Raji (cell line): Measurements from ENCODE around the gene DHX58.

Experiments used
- POLR2A ChIP-seq: IDR thresholded peaks from 2 replicates; pipeline ENCODE4 v1.6.1; 2011; ENCODE audit warnings: low read depth, low read length, control low read depth; ENCODE audit not compliant: insufficient read depth

DHX58 gene

DNA sequence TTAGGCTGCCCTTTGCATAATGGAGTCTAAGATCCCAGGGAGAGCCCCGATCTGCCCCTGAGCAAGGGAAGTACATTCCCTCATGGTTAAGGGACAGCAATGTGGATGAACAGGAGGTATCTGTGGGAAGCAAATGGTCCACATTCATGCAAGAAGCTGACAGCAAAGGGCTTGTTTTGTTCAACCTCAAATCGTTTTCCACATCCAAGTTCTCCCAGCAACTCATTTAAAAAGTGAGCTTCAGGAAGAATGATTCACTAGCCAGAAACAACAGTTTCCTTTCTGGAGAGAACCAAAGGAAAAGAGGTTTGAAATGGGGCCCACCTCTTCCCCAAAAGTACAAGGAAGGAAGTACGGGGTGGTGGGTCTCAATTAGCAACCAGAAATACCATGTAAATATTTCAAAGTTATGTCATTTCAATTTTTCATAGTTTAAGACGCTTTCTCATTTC lies 19.5 kb upstream of the DHX58 start:
- TF ChIP-seq POLR2A: no peak

DNA sequence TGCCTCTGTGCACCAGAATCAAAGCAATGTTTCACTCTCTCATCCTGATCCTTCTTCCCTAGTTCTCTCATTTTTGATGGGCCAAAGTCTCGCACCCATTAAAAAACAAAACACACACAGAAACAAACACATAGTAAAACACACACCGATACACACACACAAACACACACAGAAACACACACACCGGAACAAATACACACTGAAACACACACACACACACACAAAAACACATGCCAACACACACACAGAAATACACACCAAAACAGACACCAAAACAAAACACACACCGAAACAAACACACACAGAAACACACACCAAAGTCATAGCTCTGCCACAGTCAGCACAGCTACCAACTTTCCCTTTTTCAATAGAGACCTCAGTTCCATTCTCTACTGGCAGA lies 18.7 kb upstream of the DHX58 start:
- TF ChIP-seq POLR2A: no peak

- no peak for TF ChIP-seq POLR2A
Observed at GRCh38 chr17:42130310-42130936, 17.9 kb upstream of the DHX58 start.

GRCh38 chr17:42129109-42129837 lies 16.8 kb upstream of the DHX58 start:
- TF ChIP-seq POLR2A: no peak

DNA sequence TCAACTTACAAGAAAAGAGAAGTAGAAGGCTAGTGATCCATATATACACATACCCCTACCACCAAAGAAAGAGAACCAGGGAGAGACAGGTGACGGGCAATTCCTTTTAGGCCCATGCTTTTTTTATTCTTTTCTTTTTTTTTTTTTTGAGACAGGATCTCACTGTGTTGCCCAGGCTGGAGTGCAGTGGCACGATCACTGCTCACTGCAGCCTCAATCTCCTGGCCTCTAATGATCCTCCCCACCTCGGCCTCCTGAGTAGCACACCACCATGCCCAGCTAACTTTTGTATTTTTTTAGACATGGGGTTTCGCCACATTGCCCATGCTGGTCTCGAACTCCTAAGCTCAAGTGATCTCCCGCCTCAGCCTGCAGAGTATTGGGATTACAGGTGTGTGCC lies 14.9 kb upstream of the DHX58 start:
- no peak for TF ChIP-seq POLR2A

DNA sequence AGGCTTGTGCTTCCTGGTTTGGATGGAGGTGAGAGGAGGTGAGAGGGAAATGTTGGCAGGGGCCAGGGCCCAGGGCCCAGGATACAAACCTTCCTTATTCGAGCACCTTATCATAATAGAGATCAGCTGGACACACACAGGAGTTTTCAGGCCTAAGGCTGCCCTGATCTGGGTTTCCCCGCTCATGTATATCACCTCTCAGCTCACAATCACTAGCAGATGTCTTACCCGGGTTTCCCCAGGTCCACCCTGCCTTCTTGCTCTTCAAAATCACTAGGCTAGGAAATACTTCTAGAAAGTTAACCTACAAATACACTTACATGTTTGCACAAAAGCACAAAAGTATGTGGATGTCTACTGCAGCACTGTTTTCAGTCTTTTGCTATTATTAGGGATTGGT lies 14.3 kb upstream of the DHX58 start:
- no peak for TF ChIP-seq POLR2A

DNA sequence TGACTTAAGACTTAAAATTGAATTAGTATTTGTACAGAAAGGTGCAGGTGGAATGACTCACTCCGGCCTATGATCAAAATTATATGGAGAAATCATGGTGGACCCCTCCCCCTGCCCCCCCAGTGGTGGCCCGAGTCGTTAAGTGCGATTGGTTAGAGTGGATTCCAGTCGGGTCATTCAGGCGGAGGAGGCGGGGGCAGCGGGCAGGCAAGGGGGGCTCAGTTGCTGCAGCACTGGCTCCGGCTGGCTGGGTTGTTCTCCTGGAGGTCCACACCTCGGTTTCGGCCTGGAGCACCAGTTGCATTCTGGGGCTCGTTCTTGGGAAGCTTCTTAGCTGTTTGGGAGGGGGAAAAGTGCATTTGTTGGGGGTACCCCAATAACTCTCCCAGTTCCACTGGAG lies 13.1 kb upstream of the DHX58 start:
- no peak for TF ChIP-seq POLR2A

DNA sequence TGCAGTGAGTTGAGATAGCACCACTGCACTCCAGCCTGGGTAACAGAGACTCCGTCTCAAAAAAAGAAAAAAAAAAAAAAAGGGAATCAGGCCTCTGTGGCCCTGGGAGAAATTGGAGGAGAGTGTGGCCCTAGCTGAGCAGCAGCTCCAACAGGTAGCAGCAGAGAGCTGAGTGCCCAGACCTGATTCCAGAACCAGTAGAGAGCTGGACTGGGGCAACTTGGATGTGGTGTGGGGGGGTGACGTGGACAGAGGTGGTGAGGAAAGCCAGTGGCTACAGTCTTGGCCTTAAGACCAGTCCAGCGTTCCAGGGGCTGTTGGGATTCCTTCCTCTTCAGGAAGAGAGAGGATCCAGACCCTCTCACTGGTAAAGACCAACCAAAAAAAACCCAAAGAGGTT lies 11.7 kb upstream of the DHX58 start:
- no peak for TF ChIP-seq POLR2A

- TF ChIP-seq POLR2A: no peak
Observed at GRCh38 chr17:42122371-42123303, 10.1 kb upstream of the DHX58 start, which contains the start of gene HSPB9. Gene HSPB9, plus strand, starts transcription at chr17:42122804. Its CDS starts 47 bp downstream, at chr17:42122851.

GRCh38 chr17:42120770-42121769 lies 8.6 kb upstream of the DHX58 start, which contains the start of gene KAT2A:
Gene KAT2A, minus strand, starts transcription at chr17:42121367. Its CDS starts 63 bp downstream, at chr17:42121304.
- peak; percentile 87 for TF ChIP-seq POLR2A

- TF ChIP-seq POLR2A: no peak
Observed at GRCh38 chr17:42120161-42120769, 7.8 kb upstream of the DHX58 start.

DNA sequence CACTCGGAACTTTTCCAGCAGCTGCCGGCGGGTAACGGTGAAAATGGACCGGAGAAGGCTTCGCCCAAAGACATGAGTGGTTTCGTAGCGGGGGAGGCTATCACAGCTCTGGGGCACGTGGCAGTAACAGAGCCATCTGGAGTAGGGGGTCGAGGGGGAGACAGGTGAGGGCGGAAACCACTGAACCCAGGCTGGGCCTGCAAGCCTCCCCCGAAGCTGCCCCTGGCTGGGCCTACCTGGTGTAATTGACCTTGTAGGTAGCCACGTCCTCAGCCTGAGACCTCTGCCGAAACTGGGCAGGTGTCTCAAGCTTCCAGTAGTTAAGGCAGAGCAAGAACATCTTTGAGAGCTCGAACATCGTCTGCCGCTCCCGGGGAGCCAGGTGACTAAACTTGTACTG lies 6.8 kb upstream of the DHX58 start:
- no peak for TF ChIP-seq POLR2A

- no peak for TF ChIP-seq POLR2A
Observed at GRCh38 chr17:42118545-42118944, 6.0 kb upstream of the DHX58 start.

DNA sequence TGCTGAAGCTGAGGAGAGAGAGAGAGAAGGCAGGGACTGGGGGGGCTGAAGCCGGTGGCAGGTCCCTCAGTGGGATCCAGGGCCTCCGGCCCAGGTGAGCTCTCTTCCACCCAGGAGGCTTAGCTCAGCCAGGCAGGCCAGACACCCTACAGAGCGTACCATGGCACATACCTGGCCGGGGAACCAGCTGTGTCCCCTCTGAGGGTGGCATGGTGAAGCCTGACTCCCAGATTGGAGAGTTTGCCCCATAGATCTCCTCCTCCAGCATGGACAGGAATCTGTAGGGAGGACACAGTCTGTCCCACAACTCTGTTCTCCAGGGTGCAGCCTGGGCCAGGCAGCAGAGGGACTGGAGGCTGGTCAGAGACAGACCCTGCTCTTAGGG lies 5.6 kb upstream of the DHX58 start:
- no peak for TF ChIP-seq POLR2A
